SKM-1 (cell line): Measurements from ENCODE around the gene NXN.
"Not testable (repeated sequence)": the region's sequence is repeated elsewhere in the genome, so short reads cannot be mapped to it uniquely, and the experiment has no call there.

Experiments
- DNase-seq: peaks from one replicate; lab custom pipeline; 2025; ENCODE audit not compliant: unreplicated experiment; lab: John Stamatoyannopoulos, UW

Gene NXN

DNA sequence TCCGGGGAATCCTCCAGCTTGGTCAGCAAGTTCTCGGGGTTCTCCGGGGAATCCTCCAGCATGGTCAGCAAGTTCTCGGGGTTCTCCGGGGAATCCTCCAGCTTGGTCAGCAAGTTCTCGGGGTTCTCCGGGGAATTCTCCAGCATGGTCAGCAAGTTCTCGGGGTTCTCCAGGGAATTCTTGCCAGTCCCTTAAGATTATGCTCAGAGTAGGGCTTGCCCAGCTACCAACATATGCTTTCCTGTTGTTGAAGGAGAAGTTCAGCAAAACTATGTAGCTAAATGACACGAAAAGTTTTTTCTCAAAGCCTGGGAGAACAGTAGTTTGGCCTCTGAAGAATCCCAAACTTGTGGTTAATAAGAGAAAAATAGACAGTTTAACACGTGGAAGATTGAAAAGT lies 112.3 kb downstream of the NXN start:
- not testable (repeated sequence) for DNase-seq

DNA sequence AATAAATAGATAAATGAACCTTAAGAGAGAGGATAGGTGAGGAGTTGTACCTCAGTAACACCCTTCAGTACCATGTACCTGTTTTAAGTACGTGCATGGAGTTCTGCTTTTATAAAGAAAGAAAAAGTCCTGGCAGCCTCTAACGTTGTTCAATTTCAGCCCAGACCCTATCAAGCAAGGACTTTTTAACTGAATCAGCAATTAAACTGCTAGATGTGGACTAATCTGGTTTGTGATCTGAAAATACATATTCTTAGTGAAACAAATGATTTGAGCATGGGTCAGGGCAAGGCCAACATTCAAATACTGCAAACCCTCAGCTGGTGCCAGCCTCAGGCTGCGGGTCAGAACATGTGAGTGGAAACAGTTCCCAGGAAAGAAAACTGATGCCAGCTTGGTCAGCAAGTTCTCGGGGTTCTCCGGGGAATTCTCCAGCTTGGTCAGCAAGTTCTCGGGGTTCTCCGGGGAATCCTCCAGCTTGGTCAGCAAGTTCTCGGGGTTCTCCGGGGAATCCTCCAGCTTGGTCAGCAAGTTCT lies 112.9 kb downstream of the NXN start:
- no peak for DNase-seq

DNA sequence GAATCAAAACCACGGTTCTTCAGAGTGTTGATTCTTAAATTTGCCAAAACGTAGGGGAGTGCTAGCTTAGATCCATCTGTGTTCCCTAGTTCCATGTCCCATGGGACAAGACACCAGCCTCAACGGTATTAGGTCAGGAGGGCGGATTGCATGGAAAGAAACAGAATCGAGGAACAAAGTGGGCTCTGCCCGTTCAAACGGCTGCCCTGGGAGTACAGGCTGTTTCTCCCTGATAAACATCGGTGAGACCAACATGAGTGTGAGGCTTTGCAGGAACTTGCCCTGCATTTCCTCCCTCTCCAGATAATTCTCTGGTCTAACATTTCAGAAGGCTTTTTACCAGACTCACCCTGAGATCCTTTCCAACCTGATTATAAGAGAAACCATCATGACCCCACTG lies 115.3 kb downstream of the NXN start:
- no peak for DNase-seq

DNA sequence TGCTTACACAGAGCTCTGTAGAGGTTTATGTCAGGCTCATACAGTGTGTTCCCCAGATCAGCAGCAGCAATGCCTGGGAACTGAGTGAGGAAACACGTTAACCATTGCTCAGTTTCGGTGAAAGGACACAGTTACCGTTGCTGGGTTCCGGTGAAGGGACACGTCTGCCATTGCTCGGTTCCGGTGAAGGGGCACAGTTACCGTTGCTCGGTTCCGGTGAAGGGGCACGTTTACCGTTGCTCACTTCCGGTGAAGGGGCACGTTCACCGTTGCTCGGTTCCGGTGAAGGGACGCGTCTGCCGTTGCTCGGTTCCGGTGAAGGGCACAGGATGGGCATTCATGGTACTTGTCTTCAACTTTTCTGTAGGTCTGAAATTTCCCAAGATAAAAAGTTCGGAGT lies 115.7 kb downstream of the NXN start:
- no peak for DNase-seq

DNA sequence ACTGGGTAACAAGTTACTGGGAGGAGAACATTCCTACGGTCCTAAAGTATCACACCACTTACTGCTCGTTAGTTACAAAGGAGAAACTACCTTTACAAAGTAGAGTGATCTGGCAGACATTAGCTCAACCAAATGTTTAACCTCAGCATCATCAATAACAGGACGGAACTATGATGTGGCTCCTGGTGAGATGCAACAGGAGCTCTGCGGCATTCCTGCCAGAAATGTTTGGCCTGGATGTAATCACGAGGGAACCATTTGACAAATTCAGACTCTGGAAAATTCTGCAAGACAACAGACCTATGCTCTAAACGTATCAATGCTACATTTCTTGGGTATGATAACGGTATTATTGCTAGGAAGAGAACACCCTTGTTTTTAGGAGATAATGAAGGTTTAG lies 117.0 kb downstream of the NXN start:
- DNase-seq = no peak

DNA sequence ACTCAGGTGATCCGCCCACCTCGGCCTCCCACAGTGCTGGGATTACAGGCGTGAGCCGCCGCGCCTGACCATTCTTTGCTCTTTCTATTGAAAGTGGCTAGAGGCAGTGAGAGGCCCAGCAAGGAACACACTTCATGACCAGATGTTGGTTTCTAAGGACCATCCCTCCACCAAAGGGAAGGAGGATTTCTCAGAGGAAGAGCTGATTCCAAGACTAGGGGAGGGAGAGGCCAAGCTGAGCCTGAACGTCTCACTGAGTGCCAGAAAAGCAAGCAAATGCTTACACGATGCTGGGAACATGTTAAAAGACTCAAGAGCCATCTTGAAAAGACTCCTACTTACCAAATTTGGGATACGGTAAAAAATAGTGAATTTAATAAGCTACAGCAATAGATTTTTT lies 118.2 kb downstream of the NXN start:
- no peak for DNase-seq

DNA sequence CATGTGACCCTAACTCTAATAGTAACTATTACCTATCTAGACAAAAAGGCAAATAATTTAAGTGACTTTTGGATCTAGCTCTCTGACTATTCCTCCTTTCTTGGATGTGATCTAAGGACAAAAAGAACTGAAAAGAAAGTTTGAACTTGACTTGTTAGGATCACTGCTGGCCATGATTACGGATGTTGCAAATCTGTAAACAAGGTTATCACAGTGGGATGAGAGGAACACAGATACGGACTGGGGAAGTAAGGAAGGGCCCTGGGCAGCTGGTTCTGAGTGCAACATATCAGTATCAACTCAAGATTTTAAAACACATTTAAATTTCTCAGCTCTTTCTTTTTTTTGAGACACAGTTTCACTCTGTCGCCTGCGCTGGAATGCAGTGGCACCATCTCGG lies 118.8 kb downstream of the NXN start:
- no peak for DNase-seq

DNA sequence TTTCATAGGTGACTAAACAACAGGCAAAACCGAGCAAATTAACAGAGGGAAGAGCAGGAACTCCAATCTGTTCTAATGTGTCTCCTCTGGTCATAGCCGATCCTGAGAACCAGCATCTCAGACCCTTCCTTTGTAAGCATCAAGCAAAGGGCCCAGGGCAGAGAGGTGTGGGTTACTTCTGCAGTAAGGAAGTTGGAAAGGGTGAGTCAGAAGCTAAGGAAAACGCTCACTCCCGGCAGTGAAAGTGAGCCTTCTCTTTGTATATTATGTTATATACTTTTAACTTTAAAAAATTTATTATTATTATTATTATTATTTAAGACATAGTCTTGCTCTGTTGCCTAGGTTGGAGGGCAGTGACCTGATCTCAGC lies 119.8 kb downstream of the NXN start:
- no peak for DNase-seq

DNA sequence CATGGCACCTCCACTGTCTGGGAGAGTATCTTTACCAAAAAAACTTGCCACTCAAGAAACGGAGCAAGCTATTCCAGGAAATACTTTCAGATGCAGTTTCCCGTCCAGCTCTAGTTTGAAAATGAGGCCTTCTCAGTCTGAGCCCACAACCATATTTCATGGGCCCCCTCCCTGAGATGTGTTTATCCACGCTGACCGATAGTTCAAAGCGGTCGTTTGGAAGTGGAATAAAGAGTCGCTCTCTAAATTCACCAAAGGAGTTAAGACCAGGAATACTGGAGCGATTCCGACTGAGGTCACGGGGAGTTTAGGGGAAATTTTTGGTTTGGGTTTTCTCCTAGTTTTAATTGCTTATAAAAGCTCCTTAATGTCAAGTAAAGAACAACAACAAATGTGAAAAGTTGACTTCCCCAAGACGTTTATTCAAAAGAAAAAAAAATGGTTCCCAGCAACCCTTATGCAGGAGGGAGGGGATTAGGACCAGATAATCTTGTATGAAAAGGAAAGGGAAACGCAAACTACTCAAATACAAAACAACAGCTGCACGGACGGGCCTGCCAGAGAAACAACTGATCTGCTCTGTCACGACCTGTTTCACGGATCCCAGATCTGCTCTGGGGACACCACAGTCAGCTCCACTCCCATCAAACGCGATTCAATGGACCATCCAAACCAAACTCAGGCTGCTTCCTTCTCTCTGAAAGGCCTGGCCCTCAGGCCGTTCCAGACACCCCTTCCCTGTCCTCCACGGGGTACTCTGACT lies 120.3 kb downstream of the NXN start:
- DNase-seq = no peak

DNA sequence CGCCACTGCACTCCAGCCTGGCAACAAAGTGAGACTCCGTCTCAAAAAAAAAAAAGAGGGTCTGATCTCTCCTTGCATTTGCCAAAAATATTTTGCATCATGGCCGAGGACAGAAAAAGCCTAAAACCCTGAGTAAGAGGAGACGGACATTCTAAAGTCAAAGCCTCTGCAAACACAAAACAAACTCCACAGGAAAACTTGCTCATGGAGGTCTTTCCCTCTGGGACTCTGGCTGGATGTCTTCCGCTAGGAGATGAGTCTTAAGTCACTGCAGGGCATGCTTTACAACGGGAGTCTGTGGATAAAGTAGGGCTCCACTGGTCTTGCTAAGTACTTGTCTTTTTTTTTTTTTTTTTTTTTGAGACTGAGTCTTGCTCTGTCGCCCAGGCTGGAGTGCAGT lies 123.4 kb downstream of the NXN start:
- no peak for DNase-seq

DNA sequence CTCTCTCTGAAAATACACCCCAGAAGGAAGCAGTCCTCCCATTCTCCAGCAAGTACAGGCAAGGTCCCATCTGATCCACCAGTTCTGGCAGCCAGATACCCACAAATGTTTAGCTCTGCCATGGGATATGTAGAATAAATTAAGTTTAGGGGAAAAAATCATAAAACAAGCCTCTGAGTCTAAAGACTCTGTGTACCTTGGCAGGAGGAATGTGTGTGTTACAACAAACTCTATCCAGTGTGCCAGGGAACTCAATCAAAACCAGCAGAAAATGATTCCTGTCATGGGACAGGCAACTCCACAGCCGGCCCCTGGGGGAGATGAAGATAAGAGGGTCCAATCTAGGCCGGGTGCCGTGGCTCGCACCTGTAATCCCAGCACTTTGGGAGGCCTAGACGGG lies 124.0 kb downstream of the NXN start:
- DNase-seq = no peak

DNA sequence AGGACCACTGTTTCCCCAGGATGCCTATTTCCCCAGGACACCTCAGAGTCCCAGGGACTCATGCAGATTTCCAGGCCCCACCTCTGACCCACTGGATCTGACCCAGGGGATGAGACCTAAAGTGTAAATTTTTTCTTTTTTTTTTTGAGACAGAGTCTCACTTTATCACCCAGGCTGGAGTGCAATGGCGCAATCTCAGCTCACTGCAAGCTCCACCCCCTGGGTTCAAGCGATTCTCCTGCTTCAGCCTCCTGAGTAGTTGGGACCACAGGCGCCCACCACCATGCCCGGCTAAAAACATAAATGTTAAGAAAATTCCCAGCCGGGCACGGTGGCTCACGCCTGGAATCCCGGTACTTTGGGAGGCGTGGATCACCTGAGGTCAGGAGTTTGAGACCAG lies 126.7 kb downstream of the NXN start:
- not testable (repeated sequence) for DNase-seq

DNA sequence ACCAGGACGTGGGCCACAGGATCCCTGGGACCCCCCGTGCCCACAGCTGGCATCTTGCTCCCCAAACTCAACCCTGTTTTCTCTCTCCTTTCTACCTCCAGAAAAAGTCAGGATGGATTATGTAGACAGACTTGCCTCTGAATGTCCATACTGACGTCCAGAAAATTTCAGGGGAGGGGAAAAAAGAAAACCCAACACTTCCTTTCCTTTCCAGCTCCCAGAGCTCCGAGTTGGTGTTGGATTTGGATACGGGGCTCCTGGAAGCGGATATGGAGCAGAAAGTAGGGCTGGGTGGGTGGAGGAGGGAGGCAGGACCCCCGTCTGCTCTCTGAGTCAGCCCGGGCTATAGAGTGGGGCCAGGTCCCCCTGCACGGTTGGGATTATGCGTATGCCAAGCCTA lies 127.2 kb downstream of the NXN start:
- no peak for DNase-seq

DNA sequence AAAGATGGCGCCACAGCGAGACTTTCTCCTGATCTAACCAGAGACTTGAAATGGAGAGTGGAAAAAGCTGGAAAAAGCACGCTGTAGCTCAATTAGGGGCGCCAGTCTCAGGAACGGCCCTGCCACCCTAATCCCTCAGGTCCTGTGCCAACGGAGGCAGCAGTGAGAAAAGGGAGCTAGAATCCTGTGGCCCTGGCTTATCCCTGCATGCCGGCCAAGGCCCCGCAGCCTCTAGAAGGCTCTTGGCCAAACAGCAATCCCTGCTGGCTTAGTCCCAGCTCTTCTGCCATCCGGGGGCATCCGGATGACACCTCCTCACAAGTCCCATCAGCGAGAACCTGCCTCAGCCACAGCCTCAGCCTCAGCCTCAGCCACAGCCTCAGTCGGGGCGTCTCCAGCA lies 127.7 kb downstream of the NXN start:
- no peak for DNase-seq

DNA sequence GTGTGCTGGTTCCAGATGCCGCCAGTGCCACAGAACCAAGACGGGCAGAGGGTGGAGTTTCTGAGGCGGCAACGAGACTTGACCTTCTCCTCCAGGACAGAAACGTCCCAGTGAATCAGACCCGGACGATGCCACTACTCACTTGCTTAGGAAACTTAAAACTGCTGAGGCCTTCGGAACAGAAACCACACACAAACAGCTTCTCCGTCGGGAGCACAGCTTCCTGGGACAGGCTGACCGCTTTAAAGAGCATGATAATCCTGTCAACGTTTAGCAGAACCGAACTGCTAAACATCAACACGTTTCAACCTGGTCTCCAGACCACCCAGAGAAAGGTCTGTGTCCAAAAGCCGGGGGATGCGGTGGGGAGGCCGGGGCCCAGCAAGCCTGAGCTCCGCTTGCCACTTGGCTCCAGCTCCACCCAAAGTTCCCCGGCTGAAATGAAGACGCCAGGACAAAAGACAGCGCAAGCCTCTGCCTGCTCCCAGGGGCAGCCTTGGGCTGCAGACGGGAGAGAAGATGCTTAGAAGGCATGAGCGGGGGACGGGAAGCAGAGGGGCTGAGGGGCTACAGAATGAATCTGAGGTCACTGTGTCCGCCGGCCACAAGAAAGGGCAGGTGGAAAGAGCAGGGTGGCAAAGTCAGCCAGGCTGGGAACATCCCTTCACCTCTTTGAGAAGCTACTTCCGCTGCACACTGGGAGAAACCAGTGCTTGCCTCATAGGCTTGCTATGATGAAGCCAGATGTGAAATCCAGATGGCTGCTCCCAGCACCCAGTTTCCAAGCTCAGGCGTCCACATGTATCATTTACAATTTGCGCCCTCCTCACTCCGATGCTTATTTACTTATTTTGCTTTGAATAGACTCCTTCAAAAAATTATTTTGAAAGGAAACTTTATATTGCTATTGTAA lies 128.5 kb downstream of the NXN start:
- no peak for DNase-seq

DNA sequence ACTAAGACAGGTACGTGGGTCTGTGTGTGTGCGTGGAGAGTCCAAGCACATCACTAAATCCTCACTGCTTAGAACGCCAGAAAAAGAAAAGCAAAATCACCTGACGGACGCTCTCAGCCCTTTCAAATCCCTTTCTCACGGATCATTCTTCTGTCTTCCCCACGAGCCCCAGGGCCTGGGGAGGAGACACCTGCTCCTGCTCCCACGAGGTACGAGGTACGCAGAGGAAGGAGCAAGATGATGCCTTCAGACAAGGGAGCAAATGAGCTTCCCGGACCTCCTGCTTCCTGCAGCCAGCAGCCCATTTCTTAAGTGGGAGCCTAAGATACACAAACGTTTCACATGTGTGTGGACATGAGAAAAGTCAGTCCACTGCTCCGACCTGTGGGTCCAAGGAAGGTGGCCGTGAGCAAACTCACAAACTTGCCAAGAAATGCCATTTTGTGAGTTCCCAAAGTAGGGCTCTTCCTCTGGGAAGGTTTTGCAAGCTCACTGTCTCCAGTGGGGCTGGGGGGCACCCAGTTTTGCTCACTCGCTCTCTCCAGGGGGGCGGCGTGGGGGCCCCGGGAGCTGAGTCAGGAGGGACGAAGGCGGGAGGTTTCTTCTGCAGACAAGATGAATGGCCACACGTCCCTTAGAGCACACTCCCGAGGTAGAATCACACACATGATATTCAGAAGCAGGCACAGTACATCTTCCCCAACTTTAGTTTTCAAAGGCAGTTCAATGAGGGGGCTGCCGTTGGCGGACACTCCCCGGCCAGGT lies 129.3 kb downstream of the NXN start:
- no peak for DNase-seq

DNA sequence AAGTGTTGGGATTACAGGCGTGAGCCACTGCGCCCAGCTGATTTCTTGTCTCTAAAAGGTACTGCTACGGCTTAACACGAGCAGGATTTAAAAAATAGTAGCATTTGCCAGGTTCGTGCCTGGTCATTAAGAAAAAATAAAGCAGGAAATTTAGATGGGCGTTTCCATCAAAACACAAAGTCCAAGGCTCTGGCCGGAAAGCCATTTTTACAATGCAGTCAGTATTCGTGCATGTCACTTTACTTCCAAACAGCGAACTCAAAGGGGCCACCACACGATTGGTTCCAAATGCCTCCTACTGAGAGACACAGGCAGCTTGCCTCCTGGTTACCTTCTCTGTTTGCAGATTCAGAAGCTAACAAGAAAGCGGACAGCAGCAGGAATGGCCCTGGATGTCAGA lies 131.2 kb downstream of the NXN start:
- DNase-seq = no peak

DNA sequence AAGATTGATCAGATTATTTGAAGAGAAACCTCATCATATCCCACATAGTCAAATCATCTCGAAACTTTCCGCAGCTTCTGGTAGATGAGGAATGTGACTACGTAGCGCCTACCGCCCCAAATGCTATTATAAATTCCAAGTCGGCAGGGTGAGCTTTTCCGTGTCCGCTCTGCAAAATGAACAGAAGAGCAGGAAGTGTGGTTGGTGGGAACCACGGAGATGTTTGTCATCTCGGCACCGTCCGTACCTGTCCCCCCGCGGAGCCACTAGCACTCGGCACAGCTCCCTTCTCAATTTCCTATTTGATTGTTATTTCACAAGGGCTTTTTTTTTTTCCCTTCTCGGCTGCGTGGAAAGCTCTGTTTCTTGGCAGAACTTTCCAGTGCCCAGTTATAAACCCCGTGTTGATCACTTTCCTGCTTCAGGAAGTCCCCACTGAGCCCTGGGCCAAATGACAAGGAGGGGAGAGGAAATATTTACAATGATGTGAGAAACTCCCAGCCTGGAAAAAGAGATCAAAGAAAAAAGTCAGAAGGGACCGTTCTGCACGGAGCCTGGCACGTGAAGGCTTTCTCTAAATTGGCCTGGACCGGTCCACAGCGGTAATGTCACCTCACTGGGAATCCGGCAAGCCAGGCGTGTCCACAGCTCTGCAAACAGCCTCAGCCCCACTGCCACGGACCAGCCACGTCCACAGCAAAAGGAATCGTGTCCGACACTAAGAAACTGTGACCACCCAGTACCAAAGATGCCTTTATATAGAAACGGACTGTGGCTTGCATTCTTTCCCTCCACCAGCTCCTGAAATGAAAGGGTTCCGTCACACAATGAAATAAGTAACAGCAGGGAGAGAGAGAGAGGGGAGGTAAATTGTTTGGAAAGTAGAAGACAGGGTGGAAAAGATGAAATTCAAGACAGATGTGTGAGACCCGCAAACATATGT lies 132.4 kb downstream of the NXN start:
- no peak for DNase-seq

DNA sequence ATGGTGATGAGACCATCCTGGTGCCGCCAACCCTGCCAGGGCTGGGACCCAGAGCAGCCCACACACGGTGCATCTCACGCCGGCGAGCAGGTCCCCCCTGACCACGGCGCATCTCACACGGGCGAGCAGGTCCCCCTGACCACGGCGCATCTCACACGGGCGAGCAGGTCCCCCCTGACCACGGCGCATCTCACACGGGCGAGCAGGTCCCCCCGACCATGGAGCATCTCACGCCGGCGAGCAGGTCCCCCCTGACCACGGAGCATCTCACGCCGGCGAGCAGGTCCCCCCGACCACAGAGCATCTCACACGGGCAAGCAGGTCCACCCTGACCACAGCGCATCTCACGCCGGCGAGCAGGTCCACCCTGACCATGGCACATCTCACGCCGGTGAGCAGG lies 138.3 kb downstream of the NXN start:
- no peak for DNase-seq

DNA sequence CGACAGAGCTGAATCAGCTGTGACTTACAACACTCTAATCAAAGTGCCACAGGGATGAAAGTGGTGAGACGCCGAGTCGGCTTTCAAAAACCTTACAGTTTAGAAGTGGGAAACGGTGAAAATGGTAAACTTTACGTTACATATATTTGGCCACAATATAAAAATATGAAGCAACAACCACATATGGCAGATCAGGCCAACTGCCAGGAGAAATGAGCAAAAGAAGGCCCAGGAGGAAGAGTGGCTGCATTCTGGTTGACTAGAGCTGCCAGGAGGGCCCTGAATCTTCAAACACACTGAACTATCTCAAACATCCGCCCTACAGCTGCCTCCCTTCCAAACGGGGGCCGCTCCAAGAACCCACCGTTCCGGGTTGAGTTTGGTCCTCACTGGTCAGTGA lies 141.1 kb downstream of the NXN start:
- no peak for DNase-seq
